Uterus (tissue), 2 donors: ENCODE data around the gene VPS37D.

Source experiments
- CTCF ChIP-seq, 4 experiments: fragments of 200-600 bp in 2 of 4; fragments of 450-650 bp in 2 of 4; sonication (generic) in 2 of 4; IDR thresholded peaks; one replicate each; pipeline ENCODE4 v1.5.1; 2016 to 2019; ENCODE audit warnings: antibody characterized with exemption in 4 of 4, mild to moderate bottlenecking in 2 of 4, moderate library complexity in 1 of 4
- POLR2A ChIP-seq, 2 donors: fragments of 450-650 bp; IDR thresholded peaks; one replicate each; pipeline ENCODE4 v1.6.1; 2016; ENCODE audit warnings: antibody characterized with exemption in 2 of 2, mild to moderate bottlenecking in 1 of 2, moderate library complexity in 1 of 2

- TF ChIP-seq CTCF (IDR thresholded peaks at IDR 0.05) (no peak), POLR2A (IDR thresholded peaks at IDR 0.05) (no peak)
These were observed 16.4 kb downstream of the VPS37D start for GRCh38 chr7:73683788-73684693.
